T follicular helper cell (primary cell): ENCODE results near the gene MYH10.

Source experiments
- DNase-seq: peaks from one replicate; pipeline ENCODE4 v3.0.0-alpha.2; 2020; ENCODE audit warnings: low read depth

MYH10 gene

DNA sequence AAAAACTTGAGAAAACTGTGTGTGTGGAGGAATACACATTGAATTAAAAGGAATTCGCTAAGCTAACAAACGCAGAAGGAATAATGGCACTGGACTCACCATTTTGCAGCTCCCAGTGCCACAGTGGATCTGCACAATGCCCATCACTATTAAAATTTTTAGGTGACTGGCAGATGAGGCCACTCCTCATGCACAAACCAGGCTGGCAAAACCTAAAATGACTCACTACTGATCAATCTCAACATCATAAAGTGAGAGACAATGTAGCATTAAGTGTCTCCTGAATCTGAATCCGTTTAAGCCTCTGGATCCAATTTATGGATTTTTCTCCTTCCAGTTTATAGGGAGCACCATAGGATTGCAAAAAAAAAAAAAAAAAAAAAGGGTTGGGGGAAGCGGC, 20.6 kb downstream of the MYH10 start:
- no peak for DNase-seq

DNA sequence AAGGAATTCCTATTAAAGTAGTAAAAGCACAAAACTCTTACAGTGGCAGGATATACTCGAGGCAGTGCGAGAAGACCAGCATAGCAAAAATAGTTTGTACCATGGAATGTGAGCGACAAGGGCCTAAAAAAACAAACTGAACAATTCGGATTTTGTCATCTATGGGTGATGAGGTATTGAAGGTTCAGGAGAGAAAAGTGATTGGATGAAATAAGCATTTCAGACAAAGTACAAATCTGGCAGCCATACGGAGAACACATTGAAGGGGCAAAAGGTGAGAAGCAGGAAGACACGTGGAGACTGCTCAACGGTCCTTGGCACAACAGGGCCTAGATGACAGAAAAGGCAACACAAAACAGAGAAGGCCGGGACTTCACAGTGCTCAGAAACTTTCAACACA, 22.5 kb downstream of the MYH10 start:
- no peak for DNase-seq

GRCh38 chr17:8606401-8606800, 24.1 kb downstream of the MYH10 start:
- DNase-seq = no peak

DNA sequence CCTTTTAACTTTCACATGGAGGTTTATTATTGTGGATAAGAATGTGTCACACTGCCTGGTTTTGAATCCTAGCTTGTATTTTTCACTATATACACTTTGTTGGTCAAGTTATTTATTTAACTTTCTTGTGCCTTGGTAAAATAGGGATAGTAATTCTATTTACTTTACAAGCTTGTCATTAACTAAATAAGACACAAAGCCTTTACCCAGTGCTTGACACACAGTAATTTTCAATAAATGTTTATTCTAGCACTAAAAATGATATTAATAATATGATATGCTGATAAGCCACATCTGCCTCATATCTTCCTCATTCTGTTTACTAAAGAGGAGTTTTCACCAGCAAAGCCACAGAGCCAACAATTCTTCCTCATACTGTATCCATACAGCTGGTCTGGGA, 27.8 kb downstream of the MYH10 start:
- DNase-seq = no peak

DNA sequence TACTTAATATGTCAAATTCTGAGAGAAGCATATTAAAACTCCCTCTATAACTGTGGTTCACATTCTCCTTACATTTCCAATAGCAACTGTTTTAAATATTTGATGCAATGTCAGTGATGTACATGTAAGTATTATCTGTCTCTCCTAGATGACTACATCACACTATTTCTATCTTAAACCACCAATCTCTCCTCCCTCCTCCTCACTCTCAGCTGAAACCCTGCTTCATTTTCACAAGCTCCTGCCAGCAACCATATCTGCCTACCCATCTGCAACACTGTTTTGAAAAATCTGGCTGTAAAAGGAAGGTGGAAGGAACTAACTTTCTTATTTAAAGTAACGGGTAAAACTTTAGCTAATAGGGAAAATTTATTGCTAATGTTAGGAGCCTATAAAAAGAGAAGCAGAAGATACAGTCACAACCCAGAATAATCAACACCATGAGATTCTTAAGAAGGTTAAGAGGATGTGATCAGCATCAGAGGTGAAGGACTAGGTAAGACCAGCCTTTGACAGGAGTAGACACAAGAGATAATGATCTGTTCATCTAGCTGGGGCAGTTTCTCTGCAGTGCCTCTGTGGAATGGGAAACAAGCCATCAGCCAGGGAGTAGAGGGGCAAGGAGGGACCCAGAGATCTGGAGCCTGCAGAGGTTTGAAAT, 31.0 kb downstream of the MYH10 start:
- DNase-seq = no peak

- no peak for DNase-seq
These were observed 31.6 kb downstream of the MYH10 start for GRCh38 chr17:8598913-8599312.

- no peak for DNase-seq
These were observed 36.7 kb downstream of the MYH10 start for GRCh38 chr17:8593830-8594229.

DNA sequence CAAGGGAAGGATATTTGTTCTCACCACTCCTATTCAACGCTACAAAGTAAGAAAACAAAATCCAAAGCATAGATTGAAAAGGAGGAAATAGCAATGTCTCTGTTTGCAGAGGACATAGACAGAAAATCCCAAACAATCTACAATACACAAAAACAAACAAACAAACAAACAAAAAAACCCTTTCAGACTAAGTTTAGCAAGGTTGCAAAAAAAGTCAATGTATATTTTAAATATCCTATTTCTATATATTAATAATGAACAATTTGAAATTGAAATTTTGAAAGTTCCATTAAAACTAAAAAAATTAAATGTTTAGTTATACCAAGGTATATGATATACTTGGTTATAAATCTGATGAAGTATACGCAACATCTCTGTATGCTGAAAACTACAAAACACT, 37.2 kb downstream of the MYH10 start:
- no peak for DNase-seq

DNA sequence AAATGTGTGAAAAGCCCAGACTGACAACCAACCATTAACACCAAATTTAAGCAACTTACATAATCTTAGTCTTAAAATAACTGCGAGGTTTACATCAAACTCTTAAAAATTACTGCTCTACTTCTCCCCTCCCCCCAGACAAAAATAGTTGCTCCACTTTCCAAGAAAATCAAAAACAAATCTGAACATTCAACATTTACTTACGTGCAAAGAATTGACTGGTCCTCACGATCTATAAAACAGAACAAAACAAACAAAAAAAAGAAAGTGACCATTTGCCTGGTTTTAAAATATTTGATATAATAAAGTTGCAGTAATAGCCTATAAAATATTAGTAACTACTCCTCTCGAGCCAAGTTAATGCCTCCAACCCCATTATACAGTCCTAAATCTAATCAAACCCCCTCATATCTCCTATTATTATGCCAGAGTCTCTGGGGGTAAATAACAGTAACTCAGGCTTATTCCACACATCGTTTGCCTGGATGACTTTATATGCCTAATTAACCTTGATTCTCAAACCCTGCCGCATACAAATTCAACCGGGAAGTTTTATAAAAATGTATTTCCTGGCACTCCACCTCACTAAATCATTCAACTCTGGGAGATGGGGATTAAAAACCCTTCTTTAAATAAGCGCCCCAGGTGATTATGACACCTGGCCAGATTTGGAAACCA, 41.5 kb downstream of the MYH10 start:
- no peak for DNase-seq

- DNase-seq = no peak
These were observed 43.8 kb downstream of the MYH10 start for GRCh38 chr17:8586766-8587165.

GRCh38 chr17:8585911-8586310, 44.6 kb downstream of the MYH10 start:
- DNase-seq = no peak

- DNase-seq = no peak
These were observed 46.6 kb downstream of the MYH10 start for GRCh38 chr17:8583954-8584353.

GRCh38 chr17:8580952-8581658, 49.4 kb downstream of the MYH10 start:
- no peak for DNase-seq

DNA sequence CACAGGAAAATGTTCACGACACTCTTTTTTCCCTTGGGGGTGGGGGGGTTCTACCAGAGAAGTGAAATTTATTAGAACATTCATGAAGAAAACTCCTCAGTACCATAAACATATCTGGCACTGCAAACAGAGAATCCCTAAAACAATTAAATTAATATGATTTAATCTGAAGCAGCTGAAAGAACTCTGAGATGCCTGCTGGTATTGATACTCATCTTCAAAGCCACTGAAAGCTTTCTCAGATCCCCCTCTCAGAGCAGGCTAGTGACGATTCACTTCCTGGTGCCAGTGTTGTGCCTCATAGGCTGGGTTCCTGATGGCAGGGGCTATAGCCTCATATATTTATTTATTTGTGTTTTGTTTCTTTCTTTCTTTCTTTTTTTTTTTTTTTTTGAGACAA, 52.7 kb downstream of the MYH10 start:
- no peak for DNase-seq

DNA sequence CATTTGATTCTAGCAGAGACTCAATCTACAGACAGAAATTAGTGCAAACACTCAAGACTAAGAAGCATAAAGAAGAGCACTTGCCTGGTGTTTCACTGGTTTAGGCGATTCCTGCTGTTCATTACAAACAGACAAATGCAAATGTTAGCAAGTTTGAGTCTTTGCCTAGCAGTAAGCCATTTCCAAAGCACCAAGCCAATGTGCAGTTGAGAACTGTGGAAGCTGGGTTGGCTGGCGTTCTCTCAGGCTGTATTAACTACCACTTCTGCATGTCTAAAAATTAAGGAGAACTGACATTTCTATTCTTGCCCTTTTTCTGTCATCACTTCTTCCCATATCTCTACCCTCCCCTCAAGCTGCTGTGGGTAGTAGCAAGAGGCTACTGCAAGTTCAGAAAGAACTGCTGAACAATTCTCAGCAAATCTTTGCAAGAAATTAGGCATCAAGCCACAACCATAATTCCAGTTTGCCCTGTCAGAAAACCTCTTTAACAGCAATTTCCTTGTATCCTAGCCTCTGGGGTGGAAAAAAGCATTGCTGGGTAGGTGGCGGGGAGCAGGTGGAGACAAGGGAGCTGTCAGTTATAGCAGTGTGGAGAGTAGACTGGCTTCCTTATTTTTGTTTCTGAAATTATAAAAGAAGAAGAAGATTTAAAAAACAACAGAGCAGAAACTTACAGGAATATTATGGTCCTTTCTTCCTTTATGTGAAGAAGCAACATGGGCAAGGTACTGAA, 53.8 kb downstream of the MYH10 start:
- DNase-seq = no peak

DNA sequence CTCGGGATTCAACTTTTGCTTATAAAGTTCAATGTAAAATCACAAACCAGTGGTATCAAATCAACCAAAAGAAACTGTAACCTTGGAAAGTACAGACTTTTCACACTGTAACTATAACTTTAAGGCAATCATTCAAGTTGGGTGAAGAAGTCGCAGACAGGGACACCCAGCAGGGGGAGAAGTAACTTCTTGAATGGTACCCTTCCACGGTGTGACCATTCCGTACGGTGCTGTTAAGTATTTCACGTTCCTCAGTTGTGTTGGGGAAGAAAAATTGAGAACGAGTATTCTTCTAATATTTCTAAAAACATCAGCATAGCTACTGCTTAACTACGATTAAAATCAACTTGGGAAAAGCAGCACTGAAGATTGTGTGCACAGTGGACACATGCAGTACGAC, 55.8 kb downstream of the MYH10 start:
- no peak for DNase-seq

DNA sequence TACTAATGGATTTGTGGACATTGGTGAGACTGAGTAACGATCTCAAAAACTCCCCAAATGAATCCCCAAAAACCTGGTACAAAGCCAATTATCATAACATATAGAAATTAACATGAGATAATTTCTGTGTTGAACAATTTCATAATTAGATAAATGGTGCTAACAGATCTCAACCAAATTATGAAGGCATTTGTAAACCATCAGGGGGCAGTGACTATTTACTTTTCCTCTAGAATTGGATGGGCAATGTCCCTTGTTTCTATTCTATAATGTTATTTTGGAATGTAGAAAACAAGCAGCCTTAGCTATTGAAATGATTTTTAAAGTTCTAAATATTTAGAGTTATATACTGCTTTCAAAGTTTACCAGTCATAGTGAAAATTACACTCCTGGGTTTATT, 57.8 kb downstream of the MYH10 start:
- DNase-seq = no peak

DNA sequence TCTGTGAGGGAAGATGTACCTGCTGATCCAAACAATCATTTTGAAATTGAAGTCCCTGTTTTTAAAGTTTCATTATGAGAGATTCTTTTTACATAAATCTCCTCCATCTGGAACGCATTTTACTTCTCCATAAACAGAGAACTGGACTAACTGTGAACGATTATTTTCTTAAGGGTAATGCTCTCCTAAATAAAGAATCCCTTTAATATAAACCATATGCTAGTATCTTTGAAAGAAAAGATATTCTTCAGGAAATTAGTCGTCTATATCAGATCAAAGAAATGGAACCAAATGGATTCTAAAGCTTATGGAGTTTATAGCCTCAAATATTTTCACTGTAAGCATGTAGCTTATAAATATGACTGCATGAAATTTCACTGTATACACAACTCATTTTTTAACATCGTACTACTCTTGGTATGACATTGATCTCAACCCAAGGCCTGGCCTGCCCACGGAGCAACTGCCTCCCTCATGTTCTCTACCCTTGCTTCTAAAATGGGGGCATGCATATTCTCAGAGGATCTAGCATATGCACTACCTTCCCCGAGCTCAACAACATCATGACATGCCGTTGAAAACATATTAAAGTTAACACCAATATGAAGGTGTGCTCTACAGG, 66.4 kb downstream of the MYH10 start:
- no peak for DNase-seq

DNA sequence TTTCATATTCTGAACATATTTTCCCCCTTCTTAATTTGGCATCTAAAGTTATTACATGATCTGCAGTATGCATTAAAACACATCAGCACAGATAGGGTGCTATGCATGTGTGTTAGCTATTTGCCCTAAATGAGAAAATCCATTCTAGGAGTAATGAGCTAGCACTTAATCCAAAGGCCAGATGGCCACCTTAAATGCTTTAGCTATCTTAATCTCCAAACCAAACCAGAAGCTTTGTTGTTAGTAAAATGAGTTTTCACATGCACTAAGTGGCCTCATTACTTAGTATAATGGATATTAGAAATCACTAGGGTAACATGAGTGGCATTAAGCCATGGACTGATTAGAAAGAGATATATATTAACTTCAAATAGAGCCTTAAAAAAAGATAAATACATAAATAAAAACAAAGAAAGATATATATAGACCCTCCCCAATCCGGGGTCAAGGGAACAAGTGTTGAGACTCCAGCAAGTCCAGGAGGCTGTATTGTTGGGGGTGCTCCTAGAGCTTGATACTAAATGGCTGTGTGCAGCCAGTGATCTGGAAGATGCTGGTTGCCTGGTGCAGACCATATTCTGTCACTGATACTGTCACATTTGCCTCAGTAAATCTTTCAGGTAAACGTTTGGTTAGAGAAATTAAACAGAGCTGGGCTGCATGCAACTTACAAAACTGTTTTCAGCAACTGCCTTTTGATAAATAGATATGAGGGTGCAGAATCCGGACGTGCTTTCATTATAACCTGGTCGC, 67.3 kb downstream of the MYH10 start:
- no peak for DNase-seq

DNA sequence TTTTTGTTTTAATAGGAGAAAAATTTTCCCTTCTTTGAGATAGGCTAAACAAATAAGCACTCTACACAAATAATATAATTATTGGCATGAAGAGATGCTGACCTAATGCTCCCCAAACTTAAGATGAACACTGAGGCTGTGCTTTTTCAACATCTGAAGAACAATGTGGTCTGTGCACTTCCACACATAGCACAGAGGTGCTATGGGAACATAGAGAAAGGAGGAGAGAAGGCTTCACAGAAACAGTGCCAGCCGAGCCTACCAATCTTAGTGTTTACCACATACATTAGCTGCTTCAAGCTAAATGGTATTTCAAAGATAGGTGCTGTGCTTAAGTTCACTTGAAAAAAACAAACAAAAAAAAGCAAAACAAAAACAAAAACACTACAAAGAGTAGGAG, 72.4 kb downstream of the MYH10 start:
- no peak for DNase-seq

DNA sequence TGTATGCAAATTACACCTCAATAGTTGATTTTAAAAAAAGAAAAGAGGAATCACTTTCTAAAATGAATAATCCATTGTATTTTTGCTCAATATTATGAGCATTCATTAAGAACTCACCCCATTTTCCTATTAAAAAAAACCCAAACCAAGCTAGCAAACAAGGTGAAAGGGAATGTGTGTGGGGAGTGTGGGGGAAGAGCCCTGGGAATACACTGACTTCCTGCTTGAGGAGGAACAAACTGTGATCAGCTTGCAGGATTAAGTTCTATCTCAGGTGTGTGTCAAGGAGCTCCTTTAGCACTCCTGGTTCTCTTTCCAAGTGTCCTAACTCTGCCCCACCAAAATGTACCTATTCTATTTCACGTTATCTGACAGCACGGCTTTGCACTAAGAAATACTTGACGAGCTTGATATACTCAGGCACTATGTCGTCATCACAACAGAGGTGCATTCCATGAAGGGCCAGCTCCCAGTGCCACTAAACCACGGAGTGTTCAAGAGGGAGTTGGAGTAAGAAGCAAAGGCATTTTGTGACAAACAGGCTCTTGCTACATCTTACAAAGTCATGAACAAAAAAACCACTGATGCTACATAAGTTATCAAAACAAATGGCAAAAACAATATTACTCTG, 73.2 kb downstream of the MYH10 start:
- DNase-seq = no peak
